NCI-H2196 treated with DMSO at 0.1 percent for 48 hours (cell line): Measurements from ENCODE around the gene NPC1L1.
"Not testable (repeated sequence)": the region's sequence is repeated elsewhere in the genome, so short reads cannot be mapped to it uniquely, and the experiment has no call there.

Experiments
- DNase-seq: peaks from one replicate; lab custom pipeline; 2025; ENCODE audit not compliant: unreplicated experiment; lab: John Stamatoyannopoulos, UW

NPC1L1 gene

DNA sequence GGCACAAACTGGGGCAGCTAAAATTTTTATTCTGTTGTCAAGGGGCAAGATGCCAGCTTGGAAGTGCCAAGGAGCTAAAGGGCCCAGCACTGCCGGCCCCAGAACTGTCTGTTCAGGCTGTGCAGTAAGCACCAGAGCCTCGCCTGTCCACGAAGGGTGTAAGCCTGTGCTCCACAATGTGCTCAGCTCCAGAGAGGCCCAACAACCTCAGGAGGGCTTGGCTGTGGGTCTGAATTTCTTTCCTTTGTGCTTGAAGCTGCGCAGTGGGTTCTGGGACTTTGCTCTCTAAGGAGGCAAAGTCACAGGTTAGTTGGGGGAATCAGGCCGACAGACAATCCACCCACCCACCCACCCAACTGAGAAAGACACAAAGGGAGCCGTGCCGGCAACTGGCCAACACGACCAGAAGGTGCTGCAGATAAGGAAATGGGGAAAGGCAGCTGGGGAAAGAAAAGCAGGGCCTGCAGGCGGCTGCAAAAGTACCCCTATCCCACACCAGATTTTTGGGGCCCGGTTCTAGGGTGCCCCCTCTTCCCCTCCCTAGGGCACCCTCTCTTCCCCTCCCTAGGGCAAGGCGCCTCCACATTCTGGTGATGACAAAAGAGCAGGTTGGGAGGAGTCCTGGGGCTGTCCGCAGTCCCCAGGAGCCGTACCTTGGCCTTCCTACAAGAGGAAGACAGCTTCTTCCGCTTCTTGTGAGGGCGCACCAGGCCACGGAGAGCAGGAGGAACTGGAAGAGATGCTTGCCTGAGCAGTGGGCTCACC lies 24.8 kb upstream of the NPC1L1 start:
- no peak for DNase-seq

DNA sequence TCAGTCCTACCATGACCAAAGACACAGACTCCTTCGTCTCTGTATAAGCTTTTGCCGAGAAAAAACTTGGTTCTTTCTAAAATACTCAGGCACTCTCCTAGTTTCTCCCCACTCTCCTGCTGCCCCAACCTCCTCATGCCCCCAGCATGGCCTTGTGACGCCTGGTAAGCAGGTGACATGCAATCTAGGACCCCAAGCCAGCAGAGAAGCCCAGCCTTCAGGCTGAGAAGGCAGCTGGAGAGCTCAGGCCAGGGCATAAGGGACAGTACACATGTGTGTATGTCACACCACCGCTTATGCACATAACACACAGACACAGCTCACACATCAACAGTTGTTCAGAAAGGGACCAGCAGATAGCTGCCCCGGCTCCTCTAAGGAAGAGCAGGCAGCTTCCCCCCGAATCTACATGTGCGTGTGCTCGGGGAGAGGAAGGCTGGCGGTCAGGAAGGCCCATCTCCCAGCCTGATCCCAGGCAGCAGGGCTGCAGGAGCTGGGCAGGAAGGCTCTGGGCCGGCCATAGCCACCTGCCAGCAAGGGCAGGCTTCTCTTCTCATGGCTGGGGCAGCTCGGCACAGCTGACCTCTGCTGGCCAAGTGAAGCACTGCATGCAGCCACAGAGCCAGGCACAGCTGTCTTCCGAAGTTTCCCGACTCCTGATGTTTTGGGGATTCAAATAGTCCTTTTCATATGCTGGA lies 24.1 kb upstream of the NPC1L1 start:
- peak; percentile 44 for DNase-seq

DNA sequence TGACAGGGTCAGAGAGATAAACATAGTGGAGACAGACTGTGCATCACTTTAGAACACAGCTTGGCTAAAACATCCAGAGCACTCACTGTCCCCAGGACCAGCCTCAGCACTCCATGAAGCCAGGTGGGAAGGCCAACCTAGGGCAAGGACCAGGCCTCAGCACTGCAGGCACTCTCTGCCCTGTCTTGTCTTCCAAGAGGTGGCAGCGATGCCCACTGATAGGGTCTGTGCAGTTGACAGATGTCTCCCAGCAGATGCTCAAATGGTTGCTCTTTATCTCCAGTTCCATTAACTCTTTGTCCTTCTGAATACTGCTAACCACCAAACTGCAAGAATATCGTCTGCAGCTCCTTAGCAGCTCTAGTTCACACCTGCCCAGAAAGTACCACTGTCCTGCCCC lies 23.5 kb upstream of the NPC1L1 start:
- no peak for DNase-seq

DNA sequence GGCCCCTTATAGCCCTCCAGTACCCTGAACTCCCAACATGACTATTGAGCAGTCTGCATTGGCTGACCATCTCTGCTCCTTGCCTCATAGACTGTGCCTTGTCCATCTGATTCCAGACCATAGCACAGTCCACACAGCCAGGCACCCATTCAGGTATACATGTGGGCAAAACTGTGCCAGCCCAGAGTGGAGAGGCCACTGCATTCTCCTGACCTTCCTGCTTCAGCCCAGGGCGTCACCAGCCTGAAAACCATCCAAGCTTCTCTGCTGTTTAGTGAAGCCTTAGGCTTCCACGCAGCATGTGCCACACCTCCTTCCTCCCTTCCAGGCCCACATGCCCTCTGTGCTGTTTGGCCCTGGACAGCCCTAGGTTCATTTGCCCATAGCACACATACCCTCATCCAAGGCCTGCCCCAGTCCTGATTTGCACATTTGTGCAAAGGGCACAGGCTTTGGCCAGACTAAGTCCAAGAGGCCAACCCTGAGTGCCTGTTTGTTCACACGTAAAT lies 22.1 kb upstream of the NPC1L1 start:
- DNase-seq: no peak

DNA sequence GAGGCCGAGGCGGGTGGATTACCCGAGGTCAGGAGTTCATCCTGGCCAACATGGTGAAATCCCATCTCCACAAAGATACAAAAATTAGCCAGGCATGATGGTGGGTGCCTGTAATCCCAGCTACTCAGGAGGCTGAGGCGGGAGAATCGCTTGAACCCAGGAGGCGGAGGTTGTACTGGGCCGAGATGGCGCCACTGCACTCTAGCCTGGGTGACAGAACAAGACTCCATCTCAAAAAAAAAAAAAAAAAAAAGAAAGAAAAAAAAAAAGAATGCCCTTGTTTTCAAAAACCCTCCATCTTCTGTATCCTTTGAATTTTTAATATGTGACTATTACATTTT lies 21.5 kb upstream of the NPC1L1 start:
- not testable (repeated sequence) for DNase-seq

DNA sequence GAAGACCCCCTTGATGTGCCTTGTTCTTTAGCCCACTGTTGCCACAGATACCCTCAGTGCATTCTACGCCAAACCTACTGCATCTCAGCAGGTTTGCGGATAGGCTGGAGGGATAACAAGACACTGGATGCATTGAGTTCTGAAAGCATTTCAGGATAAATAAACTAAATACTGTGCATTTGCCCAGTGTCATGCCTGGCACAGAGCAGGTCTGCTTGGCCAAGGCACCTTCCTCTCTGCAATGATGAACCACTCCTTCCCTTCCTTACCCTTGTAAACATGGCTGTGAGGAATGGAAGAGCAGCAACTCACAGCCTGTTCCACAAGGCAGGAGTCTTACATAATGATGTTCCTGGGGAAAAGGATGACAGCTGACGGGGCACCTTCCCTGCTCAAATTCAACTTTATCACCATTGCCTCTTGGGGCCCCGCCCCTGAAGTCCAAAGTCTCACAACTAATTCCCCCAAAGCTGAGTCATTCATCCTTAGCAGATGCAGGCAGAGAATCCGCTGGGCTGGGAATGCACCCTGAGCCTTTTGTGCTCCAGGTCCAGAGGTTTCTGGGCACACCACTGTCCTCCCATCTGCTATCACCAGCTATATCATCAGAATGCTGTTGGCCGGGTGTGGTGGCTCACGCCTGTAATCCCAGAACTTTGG lies 21.0 kb upstream of the NPC1L1 start:
- no peak for DNase-seq

DNA sequence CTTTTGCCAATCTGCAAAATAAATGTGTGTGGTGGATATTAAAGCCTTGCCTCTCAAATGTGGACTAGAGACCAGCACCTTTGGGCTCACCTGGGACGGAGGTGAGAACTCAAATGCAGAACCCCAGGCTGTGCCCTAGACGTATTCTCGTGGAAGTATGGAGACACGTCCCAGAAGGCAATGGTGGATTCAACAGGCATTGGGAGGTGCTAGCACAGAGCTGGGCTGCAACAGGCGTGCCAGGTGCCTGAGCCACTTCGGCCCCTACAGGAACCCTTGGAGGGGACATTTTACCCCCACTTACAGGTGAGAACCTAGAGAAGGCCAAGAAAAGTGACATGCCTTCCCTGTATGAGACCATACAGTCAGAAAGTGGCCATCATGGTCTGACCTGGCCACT lies 20.4 kb upstream of the NPC1L1 start:
- DNase-seq: no peak

DNA sequence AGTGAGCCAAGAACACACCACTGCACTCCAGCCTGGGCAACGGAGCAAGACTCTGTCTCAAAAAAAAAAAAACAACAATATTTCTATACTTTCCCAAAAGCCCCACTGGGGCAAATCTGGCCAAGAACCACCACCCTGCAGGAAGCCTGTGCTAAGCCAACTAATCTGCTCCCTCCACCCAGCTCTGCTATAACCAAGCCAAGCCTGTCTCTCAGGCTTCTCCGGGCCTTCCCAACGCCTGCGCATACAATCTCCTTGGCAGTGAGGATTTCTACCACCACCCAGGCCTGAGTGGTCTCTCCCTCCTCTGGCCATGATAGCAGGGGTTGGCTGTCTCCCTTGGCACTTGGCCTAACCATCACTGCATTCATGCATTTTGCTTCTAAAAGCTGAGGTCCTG lies 18.4 kb upstream of the NPC1L1 start:
- DNase-seq: no peak

DNA sequence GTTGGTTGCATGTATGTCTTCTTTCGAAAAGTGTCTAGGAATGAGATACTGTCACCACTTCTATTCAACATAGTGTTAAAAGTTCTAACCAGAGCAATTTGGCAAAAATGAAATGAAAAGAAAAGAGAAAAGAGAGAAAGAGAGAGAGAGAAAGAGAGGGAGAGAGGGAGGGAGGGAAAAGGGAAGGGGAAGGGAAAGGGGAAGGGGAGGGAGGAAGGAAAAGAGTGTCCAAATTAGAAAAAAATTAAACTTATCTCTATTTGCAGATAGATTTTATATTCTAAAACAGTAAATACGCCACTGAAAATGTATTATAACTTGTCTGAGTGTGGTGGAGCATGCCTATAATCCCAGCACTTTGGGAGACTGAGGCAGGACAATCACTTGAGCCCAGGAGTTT lies 16.4 kb upstream of the NPC1L1 start:
- no peak for DNase-seq

DNA sequence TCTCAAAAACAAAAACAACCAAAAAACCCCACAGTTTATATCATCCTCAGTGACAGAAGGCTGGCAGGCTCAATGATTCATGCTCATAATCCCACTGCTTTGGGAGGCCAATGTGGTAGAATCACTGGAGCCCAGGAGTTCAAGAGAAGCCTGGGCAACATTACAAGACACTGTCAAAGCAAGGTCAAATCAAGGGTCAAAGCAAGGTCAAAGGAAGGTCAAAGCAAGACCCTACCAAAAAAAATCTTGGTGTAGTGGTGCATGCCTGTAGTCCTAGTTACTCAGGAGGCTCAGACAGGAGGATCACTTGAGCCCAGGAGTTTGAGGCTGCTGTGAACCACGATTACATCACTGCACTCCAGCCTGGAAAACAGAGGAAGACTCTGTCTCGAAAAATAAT lies 14.2 kb upstream of the NPC1L1 start:
- no peak for DNase-seq

DNA sequence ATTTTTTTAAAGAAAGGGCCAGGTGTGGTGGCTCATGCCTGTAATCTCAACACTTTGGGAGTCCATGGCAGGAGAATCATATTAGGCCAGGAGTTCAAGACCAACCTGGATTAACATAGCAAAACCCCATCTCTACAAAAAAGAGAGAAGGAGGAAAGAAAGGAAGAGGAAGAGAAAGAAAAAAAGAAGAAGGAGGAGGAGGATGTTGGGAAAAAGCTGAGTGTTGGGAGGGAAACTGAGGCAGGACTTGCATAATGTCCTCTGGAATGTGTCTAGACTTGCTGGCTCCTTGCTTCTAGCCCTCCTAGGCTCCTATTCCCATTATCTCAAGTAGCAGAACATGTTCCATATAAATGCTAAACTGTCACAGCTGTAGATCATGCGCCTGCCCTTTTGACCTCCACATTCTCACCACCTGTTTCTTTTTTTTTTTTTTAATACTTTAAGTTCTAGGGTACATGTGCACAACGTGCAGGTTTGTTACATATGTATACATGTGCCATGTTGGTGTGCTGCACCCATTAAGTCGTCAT lies 11.4 kb upstream of the NPC1L1 start:
- not testable (repeated sequence) for DNase-seq

DNA sequence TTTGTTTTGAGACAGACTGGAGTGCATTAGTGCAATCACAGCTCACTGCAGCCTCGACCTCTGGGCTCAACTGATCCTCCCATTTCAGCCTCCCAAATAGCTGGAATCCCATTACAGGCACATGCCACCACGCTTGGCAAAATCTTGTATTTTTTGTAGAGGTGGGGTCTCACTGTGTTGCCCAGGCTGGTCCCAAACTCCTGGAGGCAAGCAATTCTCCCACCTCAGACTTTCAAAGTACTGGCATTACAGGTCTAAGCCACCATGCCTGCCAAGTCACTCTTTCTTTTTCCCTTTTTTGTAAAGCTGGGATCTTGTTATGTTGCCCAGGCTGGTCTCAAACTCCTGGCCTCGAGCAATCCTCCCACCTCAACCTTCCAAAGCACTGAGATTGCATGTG lies 8.3 kb upstream of the NPC1L1 start:
- DNase-seq: no peak

DNA sequence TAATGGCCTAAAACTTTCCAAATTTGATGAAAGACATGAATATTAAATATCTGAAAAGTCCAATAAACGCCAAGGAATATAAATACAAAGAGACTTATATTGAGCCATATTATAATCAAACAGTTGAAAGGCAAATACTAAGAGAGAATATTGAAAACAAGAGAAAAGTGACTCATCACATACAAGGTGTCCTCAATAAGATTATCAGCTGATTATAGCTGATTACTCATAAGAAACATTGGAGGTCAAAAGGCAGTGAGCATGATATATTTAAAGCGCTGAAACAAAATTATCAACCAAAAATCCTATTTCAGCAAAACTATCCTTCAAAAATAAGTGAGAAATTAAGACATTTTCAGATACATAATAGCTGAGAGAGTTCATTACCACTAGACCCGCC lies 7.8 kb upstream of the NPC1L1 start:
- no peak for DNase-seq

DNA sequence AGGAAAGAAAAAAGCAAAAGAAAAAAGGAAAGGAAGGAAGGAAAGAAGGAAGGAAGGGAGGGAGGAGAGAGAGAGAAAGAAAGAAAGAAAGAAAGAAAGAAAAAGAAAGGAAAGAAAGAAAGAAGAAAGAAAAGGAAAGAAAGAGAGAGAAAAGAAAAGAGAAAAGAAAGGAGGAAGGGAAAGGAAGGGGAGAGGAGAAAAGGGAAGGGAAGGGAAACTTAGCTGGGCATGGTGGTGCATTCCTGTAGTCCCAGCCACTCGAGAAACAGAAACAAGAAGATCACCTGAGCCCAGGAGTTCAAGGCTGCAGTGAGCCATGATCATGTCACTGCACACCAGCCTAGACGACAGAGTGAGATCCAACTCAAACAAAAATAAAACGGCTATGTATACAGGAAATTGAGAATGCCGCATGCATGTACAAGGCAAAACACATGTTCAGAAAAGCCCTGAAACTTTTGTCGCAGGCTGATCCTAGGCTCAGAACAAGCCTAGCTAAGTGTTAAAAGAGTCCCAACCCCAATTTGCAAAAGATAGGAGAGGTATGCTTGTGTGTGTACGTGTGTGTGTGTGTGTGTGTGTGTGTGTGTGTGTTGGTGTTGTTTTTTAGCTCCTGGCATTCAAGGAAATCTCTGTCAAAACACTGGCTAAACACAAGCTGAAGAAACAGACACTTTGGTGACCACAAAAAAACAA lies 6.6 kb upstream of the NPC1L1 start:
- no peak for DNase-seq

DNA sequence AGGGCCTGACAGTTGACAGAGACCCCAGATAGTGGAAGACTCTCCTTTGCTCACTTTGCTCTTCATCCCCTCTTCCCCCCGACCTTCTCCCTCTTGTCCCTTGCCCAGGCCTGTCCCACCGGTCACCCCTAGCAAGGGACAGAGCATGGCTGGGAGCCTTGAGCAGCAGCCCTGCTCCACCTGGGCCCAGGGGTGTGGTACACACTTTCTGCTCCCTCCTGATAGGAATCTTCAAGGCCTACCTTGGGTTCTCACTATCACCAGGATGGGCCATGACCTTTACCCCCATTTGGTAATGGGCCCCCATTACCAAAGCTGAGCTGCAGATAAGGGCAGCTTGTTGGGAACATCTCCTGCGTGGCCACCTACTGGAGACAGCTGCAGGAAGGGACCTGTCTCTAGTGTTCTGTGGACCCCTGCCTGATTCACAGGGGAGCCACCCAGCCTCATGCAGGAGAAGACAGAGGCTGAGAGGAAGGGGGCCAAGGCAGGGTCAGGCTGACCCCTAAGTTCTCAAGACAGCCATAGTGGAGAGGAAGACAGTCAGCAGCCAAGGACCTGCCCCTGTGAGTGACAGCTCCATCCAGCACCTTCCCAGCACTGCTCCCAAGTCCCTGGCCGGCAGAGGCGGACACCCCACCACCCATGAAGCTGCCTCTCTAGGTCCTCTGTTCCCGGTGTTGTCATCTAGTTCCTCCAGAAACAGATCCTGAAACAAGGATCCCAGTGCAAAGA lies 913 bp upstream of the NPC1L1 start:
- no peak for DNase-seq

DNA sequence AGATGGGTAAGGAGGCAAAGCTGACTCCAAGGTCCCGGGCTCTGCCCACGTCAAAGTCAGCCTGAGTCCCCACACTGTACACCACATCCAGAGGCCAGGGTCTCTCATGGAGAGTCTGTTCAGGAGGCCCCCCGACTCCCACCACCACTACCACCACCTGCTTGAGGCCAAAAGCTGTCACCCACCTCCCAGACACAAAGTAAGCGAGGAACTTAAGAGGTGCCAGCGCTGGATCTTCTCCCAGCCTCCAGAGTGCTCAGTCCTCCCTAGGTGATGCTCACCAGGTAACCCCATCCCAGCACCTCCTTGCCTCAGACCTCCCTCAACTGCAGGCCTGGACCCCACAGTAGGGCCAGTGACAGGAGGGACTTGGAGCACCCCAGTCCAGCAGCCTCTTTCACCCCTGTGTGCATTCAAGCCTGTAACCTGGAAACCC lies 520 bp downstream of the NPC1L1 start:
- DNase-seq: no peak

DNA sequence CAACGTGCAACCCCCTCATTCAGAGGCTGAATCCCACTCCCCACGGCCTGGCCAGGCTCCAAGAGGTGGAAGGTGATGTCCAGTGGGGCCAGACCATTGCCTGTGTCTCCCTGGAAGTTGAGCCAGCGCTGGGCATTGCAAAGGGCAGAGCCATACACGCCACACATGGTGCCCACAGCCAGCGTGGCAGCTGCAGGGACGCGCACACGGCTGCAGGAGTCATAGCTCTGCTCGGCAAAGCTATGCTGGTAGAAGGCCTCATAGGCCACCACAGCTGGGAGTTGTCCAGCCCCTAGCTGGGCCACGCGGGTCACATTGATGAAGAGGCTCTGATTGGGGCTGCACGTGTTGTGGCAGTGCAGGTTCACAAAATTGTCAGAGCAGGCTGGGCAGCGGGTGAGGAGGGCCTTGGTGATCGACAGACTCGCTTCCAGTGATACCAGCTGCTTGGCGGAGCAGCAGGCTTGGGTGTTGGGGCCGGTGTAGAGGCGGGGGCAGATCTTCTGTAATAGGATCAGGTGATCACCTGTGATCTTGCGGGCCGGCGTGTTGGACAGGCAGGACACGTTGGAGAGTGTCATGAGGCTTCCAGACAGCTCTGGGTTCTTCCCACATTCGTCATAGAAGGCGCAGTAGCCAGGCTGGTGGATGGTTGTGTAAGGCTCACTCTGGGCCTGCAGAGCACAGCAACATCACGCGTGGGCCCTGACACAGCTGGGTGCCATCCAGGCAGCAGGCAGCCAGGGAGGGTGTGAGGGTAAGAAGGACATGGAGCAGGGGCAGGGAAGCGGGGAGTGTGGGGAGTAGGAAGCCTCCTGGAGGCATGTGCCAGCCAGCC lies 1.2 kb downstream of the NPC1L1 start:
- DNase-seq: no peak

DNA sequence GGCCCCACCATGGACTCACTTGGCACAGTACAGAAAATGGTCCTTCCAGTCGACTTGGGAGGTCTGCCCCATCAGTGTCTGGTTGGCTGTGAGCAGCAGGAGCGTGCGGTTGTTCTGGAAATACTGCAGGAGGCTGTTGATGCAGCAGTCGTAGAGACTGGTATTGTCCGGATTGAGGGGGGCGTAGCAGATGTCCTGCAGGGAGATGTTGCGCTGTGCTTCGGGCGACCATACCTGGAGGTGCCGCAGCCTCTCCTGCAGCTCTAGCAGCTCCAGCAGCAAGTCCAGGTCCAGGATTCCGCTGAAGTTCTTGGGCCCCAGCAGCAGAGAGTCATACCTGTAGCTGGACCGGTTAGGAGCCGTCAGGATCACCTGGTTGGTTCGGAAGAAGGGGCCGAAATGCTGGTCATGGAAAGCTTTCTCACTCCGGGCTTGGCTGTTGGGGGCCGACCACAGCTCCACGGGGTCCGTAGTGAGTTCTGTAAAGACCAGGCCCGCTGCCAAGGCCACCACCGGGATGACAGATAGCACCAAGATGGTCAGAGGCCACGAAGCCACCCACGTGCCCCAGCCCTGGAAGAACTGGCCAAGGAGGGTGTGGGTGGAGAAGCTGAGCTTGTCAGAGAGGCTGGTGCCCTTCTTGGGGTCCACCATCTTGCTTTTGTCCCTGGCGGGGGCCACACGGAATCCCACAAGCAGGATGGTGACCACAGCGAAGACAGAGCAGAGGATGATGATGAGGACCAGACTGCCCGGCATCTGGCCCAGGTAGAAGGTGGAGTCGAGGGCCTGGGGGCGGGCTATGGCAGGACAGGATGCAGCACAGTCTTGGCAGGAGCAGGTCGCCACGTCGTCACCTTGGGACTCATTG lies 2.1 kb downstream of the NPC1L1 start:
- DNase-seq: no peak
